AG04450 (cell line): ENCODE measurements around the gene CDH4. TPM values are rescaled to one million over a fixed set of nuclear protein-coding genes. Genes with fewer than 3 reads are reported as not detected.
A peak's percentile ranks its signal among the peaks of the same experiment; 100 is the strongest.

ENCODE experiments used
- CTCF ChIA-PET: fragments of 300-600, 350-600 bp; formaldehyde crosslinking; extraction: SDS; loops from one replicate; lab custom pipeline; 2022; ENCODE audit warnings: antibody characterized with exemption, inconsistent platforms; lab: Charles Lee
- POLR2A ChIA-PET: fragments of 350-600 bp; formaldehyde crosslinking; extraction: SDS; loops from one replicate; lab custom pipeline; 2021; ENCODE audit warnings: antibody characterized with exemption, inconsistent platforms; lab: Yijun Ruan, JAX
- DNase-seq: peaks from one replicate; pipeline ENCODE4 v3.0.0-alpha.2; 2011; ENCODE audit warnings: low read depth, low spot score
- H3K27ac ChIP-seq: one replicate; pipeline ENCODE4 v1.5.1; 2012; ENCODE audit warnings: low read depth, low read length, control low read depth
- H3K27me3 ChIP-seq: one replicate; pipeline ENCODE4 v1.6.0; 2012; ENCODE audit warnings: low read length; ENCODE audit not compliant: control insufficient read depth, insufficient read depth
- H3K4me3 ChIP-seq: 2 replicates; pipeline ENCODE4 v1.5.1; 2011; ENCODE audit warnings: mild to moderate bottlenecking, low read depth, low read length, control low read depth
- H3K9me3 ChIP-seq: 2 replicates; pipeline ENCODE4 v1.5.1; 2012; ENCODE audit warnings: low read length; ENCODE audit not compliant: control insufficient read depth, insufficient read depth
- CTCF ChIP-seq: IDR thresholded peaks from 2 replicates; pipeline ENCODE4 v1.5.1; 2011; ENCODE audit warnings: low read depth, low read length, control low read depth, inconsistent platforms
- polyA plus RNA-seq: library from polyadenylated mRNA; depleted of rRNA; stranded (reverse); fragments of >200 nt; gene quantifications from 2 replicates; pipeline ENCODE4 v1.2.3, GENCODE V29; 2011

The CDH4 gene
- polyA plus RNA-seq, 1 experiment = 1.6 TPM

- peaks cover 6% of the 10 kb centered on the region for H3K9me3 ChIP-seq
- H3K4me3 ChIP-seq = no peak overlapping the region
- no peak overlapping the region for H3K27ac ChIP-seq
- DNase-seq = no peak
- POLR2A ChIA-PET = no interaction called here
- CTCF ChIA-PET = interaction anchor here (0.6 to 3.0 kb wide), 9 partner anchors 10 to 1035 kb away, joined by 3 to 13 read pairs (median 4); no protein-coding TSS in a partner anchor
- TF ChIP-seq CTCF = peak; percentile 85
- H3K27me3 ChIP-seq = peaks cover 4% of the 10 kb centered on the region
These were observed 634.9 kb downstream of the CDH4 start for GRCh38 chr20:61886721-61887595.

GRCh38 chr20:61887596-61888093, 635.6 kb downstream of the CDH4 start:
- Histone ChIP-seq H3K9me3 (peaks cover 6% of the 10 kb centered on the region), H3K4me3 (no peak overlapping the region), H3K27me3 (peaks cover 4% of the 10 kb centered on the region), H3K27ac (no peak overlapping the region)
- DNase-seq = no peak
- TF ChIP-seq CTCF = no peak
- CTCF ChIA-PET = interaction anchor here (1.0 to 3.0 kb wide), 5 partner anchors 9 to 625 kb away, joined by 3 to 13 read pairs (median 5); no protein-coding TSS in a partner anchor
- POLR2A ChIA-PET = no interaction called here

GRCh38 chr20:61888101-61888865, 636.2 kb downstream of the CDH4 start:
- ChIA-PET CTCF (interaction anchor here (0.6 to 3.0 kb wide), 4 partner anchors 8 to 625 kb away, joined by 4 to 13 read pairs (median 5); no protein-coding TSS in a partner anchor), POLR2A (no interaction called here)
- no peak overlapping the region for H3K27ac ChIP-seq
- peaks cover 4% of the 10 kb centered on the region for H3K27me3 ChIP-seq
- TF ChIP-seq CTCF = no peak
- peaks cover 6% of the 10 kb centered on the region for H3K9me3 ChIP-seq
- DNase-seq = no peak
- H3K4me3 ChIP-seq = no peak overlapping the region

- no peak for DNase-seq
- POLR2A ChIA-PET = no interaction called here
- no peak for TF ChIP-seq CTCF
- Histone ChIP-seq H3K4me3 (no peak overlapping the region), H3K27me3 (peaks cover 2% of the 10 kb centered on the region), H3K9me3 (peaks cover 6% of the 10 kb centered on the region), H3K27ac (no peak overlapping the region)
- CTCF ChIA-PET = no interaction called here
These were observed 637.6 kb downstream of the CDH4 start for GRCh38 chr20:61889659-61890058.
